Measurements from ENCODE around the gene FOXN3. TPM values are rescaled to one million over a fixed set of nuclear protein-coding genes. Genes with fewer than 3 reads are reported as not detected.

FOXN3 gene
- total and polyA plus RNA-seq, 8 donors: 8.8 to 58.0 (median 31.7) TPM

DNA sequence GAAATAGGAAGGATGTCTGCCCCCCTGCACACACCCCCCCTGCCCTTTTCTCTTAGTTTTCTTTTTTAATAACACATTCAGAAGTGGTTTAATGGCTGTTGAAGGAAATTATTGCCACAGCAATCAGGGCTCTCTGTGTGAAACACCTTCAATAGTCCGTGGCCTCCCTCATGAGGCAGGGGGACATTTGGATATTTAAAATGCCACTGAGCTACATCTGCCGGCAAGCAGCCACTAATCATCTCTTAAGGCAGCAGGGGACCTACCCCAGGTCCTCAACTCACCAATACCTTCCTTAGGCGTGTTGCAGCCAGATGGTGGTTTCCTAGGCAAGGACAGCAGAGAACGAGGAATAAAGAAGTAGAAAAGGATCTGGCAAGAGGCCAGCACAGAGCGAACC lies 309.4 kb downstream of the FOXN3 start:
- DNase-seq (no peak), FAIRE-seq (no peak), ATAC-seq (no peak)
- Histone ChIP-seq H3K4me1 (no peaks in the 10 kb centered on the region), H3K27me3 (no peaks in the 10 kb centered on the region), H3K9me3 (no peaks in the 10 kb centered on the region), H3K27ac (no peak overlapping the region), H3K36me3 (no peaks in the 10 kb centered on the region), H3K4me3 (no peak overlapping the region)
- TF ChIP-seq, protein P1, sequence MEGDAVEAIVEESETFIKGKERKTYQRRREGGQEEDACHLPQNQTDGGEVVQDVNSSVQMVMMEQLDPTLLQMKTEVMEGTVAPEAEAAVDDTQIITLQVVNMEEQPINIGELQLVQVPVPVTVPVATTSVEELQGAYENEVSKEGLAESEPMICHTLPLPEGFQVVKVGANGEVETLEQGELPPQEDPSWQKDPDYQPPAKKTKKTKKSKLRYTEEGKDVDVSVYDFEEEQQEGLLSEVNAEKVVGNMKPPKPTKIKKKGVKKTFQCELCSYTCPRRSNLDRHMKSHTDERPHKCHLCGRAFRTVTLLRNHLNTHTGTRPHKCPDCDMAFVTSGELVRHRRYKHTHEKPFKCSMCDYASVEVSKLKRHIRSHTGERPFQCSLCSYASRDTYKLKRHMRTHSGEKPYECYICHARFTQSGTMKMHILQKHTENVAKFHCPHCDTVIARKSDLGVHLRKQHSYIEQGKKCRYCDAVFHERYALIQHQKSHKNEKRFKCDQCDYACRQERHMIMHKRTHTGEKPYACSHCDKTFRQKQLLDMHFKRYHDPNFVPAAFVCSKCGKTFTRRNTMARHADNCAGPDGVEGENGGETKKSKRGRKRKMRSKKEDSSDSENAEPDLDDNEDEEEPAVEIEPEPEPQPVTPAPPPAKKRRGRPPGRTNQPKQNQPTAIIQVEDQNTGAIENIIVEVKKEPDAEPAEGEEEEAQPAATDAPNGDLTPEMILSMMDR (IDR thresholded peaks at IDR 0.05): no peak
- 71 to 75% methylated on average over 5 of the region's 5 CpGs for WGBS, 2 donors
- intact Hi-C loops (cut with DNase I): no loop called here

All from pancreas (tissue), 10 donors.